GM21737 (cell line): ENCODE results near the gene ANKRD11.
"Not testable (repeated sequence)": the region's sequence is repeated elsewhere in the genome, so short reads cannot be mapped to it uniquely, and the experiment has no call there.

ENCODE experiments used
- ATAC-seq: cut with Tn5 transposase; IDR thresholded peaks from one replicate; pipeline ENCODE4 v1.9.1; 2021; ENCODE audit warnings: mild to moderate bottlenecking, moderate library complexity; ENCODE audit not compliant: unreplicated experiment

ANKRD11 gene

DNA sequence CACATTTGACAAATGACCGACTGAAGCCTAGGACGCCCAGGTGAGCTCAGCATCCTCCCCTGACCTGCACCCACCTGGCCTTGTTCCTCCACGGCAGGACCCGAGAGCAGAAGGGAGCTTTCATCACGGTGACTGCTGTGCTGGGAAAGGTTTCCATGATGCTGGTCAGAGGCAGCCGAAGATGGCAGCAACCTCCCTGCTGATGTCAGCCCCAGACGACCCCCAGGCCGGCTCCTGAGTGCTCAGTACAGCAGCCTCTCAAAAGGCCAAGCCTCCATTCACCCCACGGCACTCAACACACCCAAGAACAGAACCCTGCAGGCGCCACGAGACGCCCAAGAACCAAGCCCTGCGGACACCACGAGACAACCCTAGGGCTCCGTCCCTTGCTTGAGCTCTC is 119.8 kb downstream of the ANKRD11 start:
- ATAC-seq: no peak

- ATAC-seq: no peak
Measured at GRCh38 chr16:89370081-89370511, 120.3 kb downstream of the ANKRD11 start.

GRCh38 chr16:89369266-89369895 is 121.0 kb downstream of the ANKRD11 start:
- no peak for ATAC-seq

GRCh38 chr16:89368604-89369249 is 121.6 kb downstream of the ANKRD11 start:
- no peak for ATAC-seq

GRCh38 chr16:89367538-89367915 is 122.8 kb downstream of the ANKRD11 start:
- no peak for ATAC-seq

GRCh38 chr16:89366561-89367537 is 123.5 kb downstream of the ANKRD11 start:
- ATAC-seq: no peak

- no peak for ATAC-seq
Measured at GRCh38 chr16:89365996-89366395, 124.4 kb downstream of the ANKRD11 start.

DNA sequence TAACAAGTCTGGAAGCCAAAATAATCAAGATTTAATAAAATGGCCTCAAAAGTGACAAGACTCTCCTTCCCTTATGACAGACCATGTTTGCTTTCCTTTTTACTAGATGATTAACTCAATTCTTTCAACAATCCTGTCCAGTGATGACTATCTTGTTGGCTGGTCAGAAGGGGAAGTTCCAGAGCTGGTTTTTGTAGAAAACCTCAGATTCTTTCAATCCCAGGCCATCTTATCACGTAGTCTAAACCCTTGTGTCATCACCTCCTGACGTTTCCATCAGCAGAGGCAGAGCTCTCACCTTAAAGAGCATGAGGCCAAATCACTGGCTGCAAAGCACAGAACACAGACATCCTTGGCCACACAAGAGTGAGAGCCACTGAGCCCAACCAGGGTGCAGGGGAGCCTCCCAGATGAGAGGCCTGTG is 125.3 kb downstream of the ANKRD11 start:
- ATAC-seq: no peak

DNA sequence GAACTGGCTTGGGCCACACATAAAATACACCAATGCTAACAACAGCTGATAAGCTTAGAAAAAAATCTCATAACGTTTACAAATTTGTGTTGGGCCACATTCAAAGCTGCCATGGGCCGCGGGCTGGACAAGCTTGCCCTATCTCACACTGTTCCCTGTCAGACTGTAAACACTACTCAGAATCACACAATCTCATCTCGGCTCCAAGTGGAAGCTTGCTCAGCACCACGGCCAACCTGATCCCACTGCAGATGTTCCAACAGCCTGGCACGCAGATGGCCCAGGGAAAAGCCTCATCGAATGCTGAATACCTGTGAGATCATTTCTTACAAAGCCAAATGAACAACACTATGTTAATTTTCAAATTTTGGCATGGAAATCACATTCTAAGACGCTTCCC is 125.8 kb downstream of the ANKRD11 start:
- no peak for ATAC-seq

GRCh38 chr16:89363621-89364393 is 126.6 kb downstream of the ANKRD11 start:
- ATAC-seq: no peak

- ATAC-seq: not testable (repeated sequence)
Measured at GRCh38 chr16:89362540-89363223, 127.7 kb downstream of the ANKRD11 start.

GRCh38 chr16:89361751-89362539 is 128.4 kb downstream of the ANKRD11 start:
- peak; percentile 54 for ATAC-seq

GRCh38 chr16:89360760-89361435 is 129.5 kb downstream of the ANKRD11 start:
- peak; percentile 58 for ATAC-seq

DNA sequence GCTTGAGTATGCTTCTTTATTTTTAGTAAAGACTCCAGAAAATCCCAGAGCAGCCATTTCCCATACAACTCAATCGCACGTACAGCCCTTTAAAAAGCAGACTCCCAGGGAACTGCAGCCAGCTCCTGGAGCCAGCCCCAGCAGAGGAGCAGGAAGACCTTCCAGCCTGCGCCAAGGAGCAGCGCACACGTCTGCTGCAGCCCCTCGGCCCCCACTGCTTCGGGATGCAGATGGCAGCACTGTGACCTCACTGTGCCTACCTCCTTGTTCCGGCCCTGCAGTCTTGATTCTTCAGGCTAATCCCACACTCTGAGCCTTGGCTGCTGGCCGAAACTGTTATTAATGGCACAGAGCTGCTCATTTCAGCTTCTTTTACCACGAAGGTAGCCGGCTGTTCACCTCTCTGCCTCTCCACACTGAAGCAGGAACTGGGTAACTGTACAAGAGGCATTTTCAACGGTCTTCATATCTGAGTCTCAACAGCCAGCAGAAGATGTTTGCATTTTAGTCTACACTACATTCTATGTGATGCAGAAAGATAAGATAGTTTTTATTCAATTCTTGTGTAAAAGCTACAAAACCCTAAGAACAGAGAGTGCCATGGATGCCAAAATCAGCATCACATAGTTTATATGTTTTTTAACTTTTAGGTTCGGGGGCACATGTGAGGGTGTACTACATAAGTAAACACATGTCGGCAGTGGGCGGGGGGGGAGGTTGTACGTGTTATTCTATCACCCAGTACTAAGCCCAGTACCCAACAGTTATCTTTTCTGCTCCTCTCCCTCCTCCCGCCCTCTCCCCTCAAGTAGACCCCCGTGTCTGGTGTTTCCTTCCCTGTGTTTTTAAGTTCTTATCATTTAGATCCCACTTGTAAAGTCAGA is 130.9 kb downstream of the ANKRD11 start:
- ATAC-seq: no peak

DNA sequence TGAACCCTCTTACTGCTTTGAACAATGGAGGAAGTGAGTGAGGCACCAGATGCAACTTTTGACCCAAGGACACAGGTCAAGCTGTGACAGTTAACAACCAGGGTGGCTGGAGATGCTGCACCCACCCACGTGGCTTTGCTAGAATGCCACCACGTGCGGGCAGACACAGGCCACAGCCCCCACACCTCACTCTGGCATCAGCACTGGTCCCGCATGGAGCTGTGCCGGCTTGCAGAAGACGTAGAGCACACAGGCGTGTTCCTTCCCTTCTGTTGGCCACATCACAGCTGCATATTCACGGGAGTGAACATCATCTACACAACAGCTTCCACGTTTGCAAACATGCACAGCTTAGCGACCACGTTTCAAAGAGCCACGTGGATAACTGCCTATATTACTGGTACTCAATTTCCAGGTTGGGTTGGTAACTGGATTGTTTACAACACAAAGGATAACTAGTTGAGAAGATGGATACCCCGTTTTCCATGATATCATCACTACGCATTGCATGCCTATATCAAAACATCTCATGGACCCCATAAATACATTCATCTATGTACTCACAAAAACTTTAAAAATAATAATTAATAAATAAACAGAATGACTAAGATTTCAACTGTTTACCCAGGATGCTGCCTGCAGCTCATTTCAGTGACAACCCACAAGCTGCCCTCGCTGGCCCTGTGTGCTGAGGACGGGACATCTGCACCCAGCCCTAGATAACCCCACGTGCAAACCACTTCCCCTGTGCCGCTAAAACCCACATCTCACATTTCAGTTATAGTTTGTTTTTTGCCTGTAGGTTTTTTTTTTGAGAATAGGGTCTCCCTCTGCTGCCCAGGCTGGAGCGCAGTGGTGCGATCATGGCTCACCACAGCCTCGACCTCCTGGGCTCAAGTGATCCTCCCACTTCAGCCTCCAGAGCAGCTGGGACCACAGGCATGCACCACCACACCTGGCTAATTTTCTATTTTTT is 132.0 kb downstream of the ANKRD11 start:
- no peak for ATAC-seq

DNA sequence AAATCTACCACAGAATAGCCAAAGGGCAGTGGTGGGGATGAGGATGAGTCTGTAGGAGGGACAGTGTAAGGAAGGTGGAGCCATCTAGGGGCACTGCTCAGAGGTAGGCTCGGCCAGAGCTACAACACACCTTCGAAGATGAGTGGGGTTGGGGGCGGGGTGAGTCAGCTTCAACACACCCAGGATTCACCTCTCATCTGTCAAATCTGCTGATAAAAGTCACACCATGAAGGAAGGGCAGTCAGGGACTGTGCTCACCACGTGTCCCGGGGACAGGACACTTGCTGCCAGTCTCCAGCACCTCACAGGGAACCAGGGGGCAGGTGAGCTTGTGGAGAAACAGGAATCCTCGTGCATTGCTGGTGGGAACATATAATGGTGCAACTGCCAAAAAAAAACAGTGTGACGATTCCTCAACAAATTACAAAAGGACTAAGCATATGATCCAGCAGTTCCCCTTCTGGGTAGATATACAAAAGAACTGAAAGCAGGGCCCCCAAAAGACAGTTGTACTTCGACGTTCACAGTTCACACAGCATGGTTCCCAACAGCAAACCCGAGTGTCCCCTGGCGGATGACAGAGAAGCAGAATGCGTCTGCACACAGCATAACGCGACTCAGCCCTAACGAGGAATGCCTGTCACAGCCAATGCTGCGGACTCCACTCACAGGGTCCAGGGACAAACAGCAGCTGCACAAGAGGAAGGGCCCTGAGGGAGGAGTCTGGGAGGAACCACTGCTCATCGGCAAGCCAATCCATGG is 133.1 kb downstream of the ANKRD11 start:
- no peak for ATAC-seq
